Caco-2 (cell line): ENCODE results near the gene CPLX1. TPM values are rescaled to one million over a fixed set of nuclear protein-coding genes. Genes with fewer than 3 reads are reported as not detected.

Experiments used
- BruUV-seq: library from RNA; stranded (reverse); fragments of 400-500 nt; replicated peaks from 2 replicates; lab custom pipeline; 2021; lab: Mats Ljungman, UMichigan
- CTCF ChIA-PET: fragments of 300-600 bp; sonication (Branson Sonifier 250); formaldehyde crosslinking; loops from one replicate; lab custom pipeline; 2022; ENCODE audit warnings: antibody characterized with exemption; lab: Charles Lee
- POLR2A ChIA-PET: fragments of 300-600 bp; sonication (Branson Sonifier 250); formaldehyde crosslinking; loops from one replicate; lab custom pipeline; 2022; ENCODE audit warnings: antibody characterized with exemption; lab: Charles Lee
- DNase-seq, 2 experiments: peaks; one replicate each; pipeline versions ENCODE4 v3.0.0 to v3.0.0-alpha.2; 2020 to 2022
- H3K27me3 ChIP-seq: replicated peaks from 2 replicates; pipeline ENCODE4 v1.6.0; 2011; ENCODE audit warnings: low read length; ENCODE audit not compliant: control insufficient read depth, insufficient read depth
- H3K36me3 ChIP-seq: 2 replicates; pipeline ENCODE4 v1.5.1; 2011; ENCODE audit warnings: low read length; ENCODE audit not compliant: control insufficient read depth, insufficient read depth
- H3K4me1 ChIP-seq: fragments of 250-450 bp; sonication (Bioruptor Pico); 2 replicates; pipeline ENCODE4 v1.5.1; 2020; ENCODE audit warnings: mild to moderate bottlenecking
- H3K4me3 ChIP-seq: 2 replicates; pipeline ENCODE4 v1.5.1; 2011; ENCODE audit warnings: low read depth, mild to moderate bottlenecking, control low read depth, low read length
- H3K9me3 ChIP-seq: fragments of 250-450 bp; sonication (Bioruptor Pico); 2 replicates; pipeline ENCODE4 v1.5.1; 2020; ENCODE audit warnings: mild to moderate bottlenecking, moderate library complexity
- H3K27ac Mint-ChIP-seq: one replicate; pipeline ENCODE4 v1.8.0; 2022; ENCODE audit warnings: mixed read lengths; ENCODE audit not compliant: unreplicated experiment
- H3K27me3 Mint-ChIP-seq: one replicate; pipeline ENCODE4 v1.8.0; 2022; ENCODE audit warnings: mixed read lengths; ENCODE audit not compliant: insufficient read depth, unreplicated experiment
- H3K36me3 Mint-ChIP-seq: one replicate; pipeline ENCODE4 v1.8.0; 2022; ENCODE audit warnings: mild to moderate bottlenecking, mixed read lengths; ENCODE audit not compliant: insufficient read depth, unreplicated experiment
- H3K4me1 Mint-ChIP-seq: one replicate; pipeline ENCODE4 v1.8.0; 2022; ENCODE audit warnings: low read depth, mixed read lengths; ENCODE audit not compliant: unreplicated experiment
- H3K4me3 Mint-ChIP-seq: one replicate; pipeline ENCODE4 v1.8.0; 2022; ENCODE audit warnings: mild to moderate bottlenecking, moderate library complexity, mixed read lengths; ENCODE audit not compliant: unreplicated experiment
- H3K9me3 Mint-ChIP-seq: one replicate; pipeline ENCODE4 v1.8.0; 2022; ENCODE audit warnings: mixed read lengths; ENCODE audit not compliant: unreplicated experiment
- intact Hi-C: fragments of 100-400 bp; cut with micrococcal nuclease; formaldehyde crosslinking; loops from one replicate; pipeline ENCODE4 v1.10.0; 2022; ENCODE audit not compliant: unreplicated experiment
- total RNA-seq: library from RNA; stranded (reverse); gene quantifications from 2 replicates; pipeline ENCODE4 v1.2.3, GENCODE V29; 2022
- TF ChIP-seq, protein P1 (sequence below), 2 experiments: fragments of 200-600 bp in 1 of 2; IDR thresholded peaks; 1 replicate in 1 of 2; 2 replicates in 1 of 2; pipeline versions ENCODE4 v1.5.1 to v1.8.0; 2011 to 2022; ENCODE audit warnings: antibody characterized with exemption in 1 of 2, control low read depth in 1 of 2, inconsistent platforms in 1 of 2, low read depth in 1 of 2, low read length in 1 of 2, mild to moderate bottlenecking in 1 of 2, moderate library complexity in 1 of 2; ENCODE audit not compliant: insufficient read depth in 1 of 2, severe bottlenecking in 1 of 2, unreplicated experiment in 1 of 2

The CPLX1 gene
- total RNA-seq, 1 experiment from 2014 or later = 20.9 TPM

GRCh38 chr4:752196-752861 is 73.6 kb downstream of the CPLX1 start:
- BruUV-seq = no TSS peak
- Histone ChIP-seq H3K4me3 (no peak overlapping the region), H3K9me3 (no peaks in the 10 kb centered on the region), H3K36me3 (peaks cover 3% of the 10 kb centered on the region), H3K27me3 (no peaks in the 10 kb centered on the region), H3K4me1 (no peaks in the 10 kb centered on the region)
- Mint-ChIP-seq H3K4me1 (no peaks in the 10 kb centered on the region), H3K4me3 (no peak overlapping the region), H3K36me3 (peaks cover 76% of the 10 kb centered on the region), H3K9me3 (peaks cover 2% of the 10 kb centered on the region), H3K27ac (no peak overlapping the region), H3K27me3 (no peaks in the 10 kb centered on the region)
- no peak for DNase-seq
- ChIA-PET POLR2A (no interaction called here), CTCF (no interaction called here)
- TF ChIP-seq, protein P1, sequence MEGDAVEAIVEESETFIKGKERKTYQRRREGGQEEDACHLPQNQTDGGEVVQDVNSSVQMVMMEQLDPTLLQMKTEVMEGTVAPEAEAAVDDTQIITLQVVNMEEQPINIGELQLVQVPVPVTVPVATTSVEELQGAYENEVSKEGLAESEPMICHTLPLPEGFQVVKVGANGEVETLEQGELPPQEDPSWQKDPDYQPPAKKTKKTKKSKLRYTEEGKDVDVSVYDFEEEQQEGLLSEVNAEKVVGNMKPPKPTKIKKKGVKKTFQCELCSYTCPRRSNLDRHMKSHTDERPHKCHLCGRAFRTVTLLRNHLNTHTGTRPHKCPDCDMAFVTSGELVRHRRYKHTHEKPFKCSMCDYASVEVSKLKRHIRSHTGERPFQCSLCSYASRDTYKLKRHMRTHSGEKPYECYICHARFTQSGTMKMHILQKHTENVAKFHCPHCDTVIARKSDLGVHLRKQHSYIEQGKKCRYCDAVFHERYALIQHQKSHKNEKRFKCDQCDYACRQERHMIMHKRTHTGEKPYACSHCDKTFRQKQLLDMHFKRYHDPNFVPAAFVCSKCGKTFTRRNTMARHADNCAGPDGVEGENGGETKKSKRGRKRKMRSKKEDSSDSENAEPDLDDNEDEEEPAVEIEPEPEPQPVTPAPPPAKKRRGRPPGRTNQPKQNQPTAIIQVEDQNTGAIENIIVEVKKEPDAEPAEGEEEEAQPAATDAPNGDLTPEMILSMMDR (IDR thresholded peaks at IDR 0.05; ENCODE audit: insufficient read depth in 1 of 2, low read depth in 1 of 2, low read length in 1 of 2, severe bottlenecking in 1 of 2, unreplicated experiment in 1 of 2) = no peak
- intact Hi-C loops = no loop called here

DNA sequence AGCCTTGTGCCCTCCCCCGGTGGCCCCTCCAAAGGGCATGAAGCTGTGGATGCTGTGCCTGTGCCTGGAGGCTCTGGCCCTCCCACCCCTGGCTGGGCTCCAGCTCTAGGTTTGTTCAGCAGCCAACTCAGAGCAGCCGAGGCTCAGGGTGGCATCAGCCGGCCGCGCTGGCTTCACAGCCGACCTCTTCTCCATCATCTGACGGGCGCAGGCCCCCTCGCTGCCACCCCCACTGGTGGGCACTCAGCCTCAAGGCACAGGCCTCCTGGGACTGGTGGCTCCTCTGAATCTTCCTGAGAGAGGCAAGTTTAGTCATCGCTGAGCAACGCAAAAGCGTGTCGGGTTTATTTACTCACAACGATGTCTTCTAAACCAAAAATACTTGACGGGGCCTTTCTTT is 74.3 kb downstream of the CPLX1 start:
- ChIA-PET POLR2A (no interaction called here), CTCF (no interaction called here)
- TF ChIP-seq, protein P1 (IDR thresholded peaks at IDR 0.05; ENCODE audit: insufficient read depth in 1 of 2, low read depth in 1 of 2, low read length in 1 of 2, severe bottlenecking in 1 of 2, unreplicated experiment in 1 of 2) = no peak
- Mint-ChIP-seq H3K4me1 (no peaks in the 10 kb centered on the region), H3K27ac (no peak overlapping the region), H3K36me3 (peaks cover 70% of the 10 kb centered on the region), H3K9me3 (no peaks in the 10 kb centered on the region), H3K4me3 (no peak overlapping the region), H3K27me3 (no peaks in the 10 kb centered on the region)
- no peaks in the 10 kb centered on the region for H3K4me1 ChIP-seq
- BruUV-seq = no TSS peak
- intact Hi-C loops = no loop called here
- DNase-seq = no peak
- no peaks in the 10 kb centered on the region for H3K9me3 ChIP-seq
- H3K4me3 ChIP-seq = no peak overlapping the region
- H3K27me3 ChIP-seq = no peaks in the 10 kb centered on the region
- peaks cover 3% of the 10 kb centered on the region for H3K36me3 ChIP-seq

- H3K4me1 Mint-ChIP-seq = no peaks in the 10 kb centered on the region
- Histone ChIP-seq H3K4me1 (no peaks in the 10 kb centered on the region), H3K36me3 (peaks cover 3% of the 10 kb centered on the region), H3K27me3 (no peaks in the 10 kb centered on the region), H3K9me3 (no peaks in the 10 kb centered on the region), H3K4me3 (no peak overlapping the region)
- DNase-seq = no peak
- no TSS peak for BruUV-seq
- no peak overlapping the region for H3K4me3 Mint-ChIP-seq
- H3K27me3 Mint-ChIP-seq = no peaks in the 10 kb centered on the region
- H3K27ac Mint-ChIP-seq = no peak overlapping the region
- ChIA-PET CTCF (no interaction called here), POLR2A (no interaction called here)
- TF ChIP-seq, protein P1 (IDR thresholded peaks at IDR 0.05; ENCODE audit: insufficient read depth in 1 of 2, low read depth in 1 of 2, low read length in 1 of 2, severe bottlenecking in 1 of 2, unreplicated experiment in 1 of 2) = no peak
- intact Hi-C loops = no loop called here
- peaks cover 60% of the 10 kb centered on the region for H3K36me3 Mint-ChIP-seq
- H3K9me3 Mint-ChIP-seq = no peaks in the 10 kb centered on the region
Observed at GRCh38 chr4:749698-750666, 75.9 kb downstream of the CPLX1 start.
